ENCODE results near the gene MAP3K5.
"Not testable (repeated sequence)": the region's sequence is repeated elsewhere in the genome, so short reads cannot be mapped to it uniquely, and the experiment has no call there.

Gene MAP3K5

DNA sequence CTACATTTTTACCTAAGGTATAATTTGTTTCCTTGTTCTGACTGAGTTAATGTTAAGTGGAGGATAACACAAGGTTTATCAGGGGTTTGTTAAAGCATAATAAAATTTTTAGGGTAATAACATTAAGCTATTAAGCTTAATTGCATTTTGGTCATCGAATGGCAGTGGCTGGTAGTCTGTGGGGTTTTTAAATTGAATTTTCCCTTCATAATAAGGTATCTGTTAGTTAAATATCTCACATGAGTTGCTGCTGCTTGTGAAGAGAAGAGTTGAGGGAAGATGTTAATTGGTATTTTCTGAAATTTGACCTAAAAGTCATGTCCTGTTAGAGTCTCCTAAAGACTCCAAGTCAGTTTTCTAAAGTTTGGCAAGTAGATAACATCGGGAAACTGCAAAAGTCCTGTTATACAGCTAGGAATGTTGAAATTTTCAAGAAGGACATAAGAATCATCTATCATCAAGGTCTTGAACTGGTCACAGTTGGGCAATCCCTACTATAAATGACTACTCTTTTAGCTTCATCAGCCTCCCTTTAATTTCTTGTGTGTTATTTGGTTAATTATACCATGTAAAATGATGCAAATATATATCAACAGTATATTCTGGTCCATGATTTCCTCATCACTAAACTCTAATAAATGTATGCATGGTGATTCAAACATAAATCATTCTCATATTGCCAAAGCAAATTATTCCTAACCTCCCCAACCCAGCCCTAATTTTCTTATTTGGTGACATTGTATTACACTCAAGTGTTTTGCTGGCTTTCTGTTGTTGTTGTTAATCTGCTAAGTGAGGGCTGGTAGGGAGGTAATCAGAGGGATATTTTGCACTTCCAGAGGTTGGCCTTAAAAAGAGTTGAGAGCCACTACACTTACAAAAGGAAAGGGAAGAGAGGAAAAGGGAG is 64.0 kb downstream of the MAP3K5 start:
- in situ Hi-C loops (cut with MboI; ENCODE audit: low sequenced_read_pairs) = no loop called here

GRCh38 chr6:136726837-136727557 is 65.3 kb downstream of the MAP3K5 start:
- in situ Hi-C loops (cut with MboI; ENCODE audit: low sequenced_read_pairs) = no loop called here

DNA sequence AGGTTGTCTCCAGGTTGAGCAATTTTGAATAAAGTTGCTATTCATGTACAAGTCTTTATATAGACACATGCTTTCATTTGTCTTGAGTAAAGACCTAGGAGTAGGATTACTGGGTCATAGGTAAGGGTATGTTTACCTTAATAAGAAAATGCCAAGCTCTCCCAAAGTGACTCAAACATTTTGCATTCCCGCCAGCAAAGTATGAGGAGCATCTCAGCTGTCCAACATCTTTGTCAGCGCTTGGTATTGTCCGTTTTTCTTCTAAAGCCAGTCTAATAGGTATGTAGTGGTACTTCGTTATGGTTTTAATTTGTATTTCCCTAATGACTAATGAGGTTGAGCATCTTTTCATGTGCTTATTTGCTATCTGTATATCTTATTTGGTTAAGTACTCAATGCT is 67.2 kb downstream of the MAP3K5 start:
- in situ Hi-C loops (cut with MboI; ENCODE audit: low sequenced_read_pairs) = no loop called here

- in situ Hi-C loops (cut with MboI; ENCODE audit: low sequenced_read_pairs) = no loop called here
Observed at GRCh38 chr6:136723780-136724179, 68.5 kb downstream of the MAP3K5 start.

GRCh38 chr6:136721467-136721866 is 70.8 kb downstream of the MAP3K5 start:
- in situ Hi-C loops (cut with MboI; ENCODE audit: low sequenced_read_pairs) = no loop called here

DNA sequence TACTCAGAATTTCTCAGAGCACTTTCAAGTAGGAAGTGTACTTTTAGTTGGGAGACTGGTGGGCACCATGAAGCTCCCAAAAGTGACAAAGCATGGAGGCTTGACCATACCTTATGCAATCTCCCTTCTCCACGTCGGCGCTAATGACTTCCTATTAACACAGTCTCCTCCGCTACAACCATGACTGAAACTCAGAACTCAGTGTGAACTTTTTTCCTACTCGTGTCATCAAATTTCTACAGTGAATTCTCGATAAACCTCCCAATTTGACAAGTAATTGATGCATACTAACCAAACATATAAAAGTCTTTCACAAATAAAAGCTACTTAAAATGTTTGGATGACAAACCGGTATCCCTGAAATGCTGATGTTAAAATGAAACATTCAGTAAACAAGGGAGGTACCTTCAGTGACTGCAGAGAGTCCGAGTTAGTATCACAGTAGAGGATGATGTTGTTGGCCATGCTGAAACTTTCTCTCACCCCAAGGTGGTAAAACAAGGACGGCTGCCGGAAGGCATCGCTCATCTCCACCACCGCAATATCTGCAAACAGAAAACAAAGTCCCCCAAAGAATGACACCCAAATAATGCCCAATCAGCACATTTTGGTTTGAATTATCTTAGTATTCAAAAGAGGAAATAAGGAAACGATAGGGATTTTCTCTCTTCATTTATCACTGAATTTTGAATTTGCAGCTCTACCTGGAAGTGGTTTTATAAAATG is 72.1 kb downstream of the MAP3K5 start:
- in situ Hi-C loops (cut with MboI; ENCODE audit: low sequenced_read_pairs) = no loop called here

GRCh38 chr6:136719280-136720044 is 72.8 kb downstream of the MAP3K5 start:
- in situ Hi-C loops (cut with MboI; ENCODE audit: low sequenced_read_pairs) = no loop called here

DNA sequence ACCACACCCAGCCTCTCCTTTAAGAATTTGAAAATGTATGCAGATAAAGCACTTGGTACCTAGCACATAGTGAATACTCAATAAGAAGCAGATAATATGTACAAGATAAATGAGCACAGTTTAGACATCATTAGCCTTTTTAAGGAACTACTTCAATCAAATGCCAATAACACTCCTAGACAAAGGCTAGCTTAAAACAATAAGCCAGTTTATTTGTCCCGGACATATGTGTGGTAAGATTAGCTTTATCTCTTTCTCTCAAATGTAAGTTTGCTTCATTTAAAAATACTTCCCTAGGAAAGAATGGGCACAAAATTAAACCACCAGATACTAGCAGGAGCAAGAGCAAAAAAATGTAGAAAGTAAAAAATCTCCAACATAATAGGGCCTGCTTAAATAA is 73.8 kb downstream of the MAP3K5 start:
- in situ Hi-C loops (cut with MboI; ENCODE audit: low sequenced_read_pairs) = no loop called here

DNA sequence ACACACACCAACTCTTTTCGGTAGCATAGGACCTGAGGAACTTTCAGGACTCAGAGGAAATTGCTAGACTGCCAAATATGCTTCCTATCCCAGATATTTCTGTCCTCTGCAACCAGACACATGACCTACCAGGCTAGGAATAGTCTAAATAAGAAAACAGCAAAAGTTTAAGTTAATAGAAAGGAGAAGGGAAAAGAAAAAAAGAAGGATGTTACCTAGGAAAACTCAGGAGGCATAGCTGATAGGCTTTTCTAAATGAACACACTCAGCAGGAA is 74.6 kb downstream of the MAP3K5 start:
- in situ Hi-C loops (cut with MboI; ENCODE audit: low sequenced_read_pairs) = no loop called here

DNA sequence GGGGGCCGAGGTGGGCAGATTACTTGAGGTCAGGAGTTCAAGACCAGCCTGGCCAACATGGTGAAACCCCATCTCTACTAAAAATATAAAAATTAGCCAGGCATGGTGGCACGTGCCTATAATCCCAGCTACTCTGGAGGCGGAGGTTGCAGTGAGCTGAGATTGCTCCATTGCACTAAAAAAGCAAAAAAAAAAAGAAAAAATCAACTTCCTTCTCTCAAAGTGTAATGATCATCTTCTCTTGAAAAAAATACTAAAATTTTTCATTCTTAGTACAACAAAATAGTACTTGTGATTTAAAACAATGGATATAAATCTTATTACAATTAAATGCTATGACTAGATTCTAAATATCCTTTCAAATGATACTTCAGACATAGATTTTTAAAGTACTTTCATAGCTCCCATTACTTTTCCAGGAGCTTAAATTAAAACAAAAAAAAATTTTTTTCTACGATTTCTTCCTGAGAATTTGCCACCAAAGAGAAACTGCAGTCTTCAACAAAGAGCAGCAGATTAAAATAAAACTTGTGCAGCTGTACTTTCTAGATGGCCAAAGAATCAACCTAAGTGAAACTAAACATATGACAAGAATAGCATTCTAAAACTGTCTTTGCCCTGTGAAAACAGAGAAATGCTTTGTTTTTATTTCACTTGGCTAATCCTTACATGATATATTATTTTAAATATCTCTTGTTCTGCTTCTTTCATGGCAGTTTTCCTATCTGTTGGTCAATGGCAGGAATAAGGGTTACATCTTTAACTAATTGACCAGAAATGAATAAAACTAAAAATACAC is 75.2 kb downstream of the MAP3K5 start:
- in situ Hi-C loops (cut with MboI; ENCODE audit: low sequenced_read_pairs) = no loop called here

GRCh38 chr6:136712642-136713041 is 79.6 kb downstream of the MAP3K5 start:
- in situ Hi-C loops (cut with MboI; ENCODE audit: low sequenced_read_pairs) = not testable (repeated sequence)

DNA sequence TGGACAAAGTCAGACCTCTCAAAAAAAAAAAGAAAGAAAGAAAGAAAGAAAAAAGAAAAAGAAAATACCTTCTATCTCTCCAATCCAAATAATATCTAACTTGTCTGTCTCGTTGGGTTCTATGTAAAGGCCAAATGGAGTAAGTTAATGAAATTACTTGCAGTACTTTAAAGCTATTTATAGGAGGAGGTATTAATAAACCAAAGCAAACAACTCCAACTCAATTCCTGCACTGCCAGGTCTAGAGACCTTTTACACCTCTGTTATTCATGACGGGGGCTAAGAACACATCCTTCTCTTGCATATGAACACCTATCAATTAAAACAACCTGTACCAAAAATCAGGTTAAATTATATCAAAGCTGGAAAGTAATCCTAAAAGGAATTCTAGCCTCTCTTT is 80.6 kb downstream of the MAP3K5 start:
- in situ Hi-C loops (cut with MboI; ENCODE audit: low sequenced_read_pairs) = no loop called here

DNA sequence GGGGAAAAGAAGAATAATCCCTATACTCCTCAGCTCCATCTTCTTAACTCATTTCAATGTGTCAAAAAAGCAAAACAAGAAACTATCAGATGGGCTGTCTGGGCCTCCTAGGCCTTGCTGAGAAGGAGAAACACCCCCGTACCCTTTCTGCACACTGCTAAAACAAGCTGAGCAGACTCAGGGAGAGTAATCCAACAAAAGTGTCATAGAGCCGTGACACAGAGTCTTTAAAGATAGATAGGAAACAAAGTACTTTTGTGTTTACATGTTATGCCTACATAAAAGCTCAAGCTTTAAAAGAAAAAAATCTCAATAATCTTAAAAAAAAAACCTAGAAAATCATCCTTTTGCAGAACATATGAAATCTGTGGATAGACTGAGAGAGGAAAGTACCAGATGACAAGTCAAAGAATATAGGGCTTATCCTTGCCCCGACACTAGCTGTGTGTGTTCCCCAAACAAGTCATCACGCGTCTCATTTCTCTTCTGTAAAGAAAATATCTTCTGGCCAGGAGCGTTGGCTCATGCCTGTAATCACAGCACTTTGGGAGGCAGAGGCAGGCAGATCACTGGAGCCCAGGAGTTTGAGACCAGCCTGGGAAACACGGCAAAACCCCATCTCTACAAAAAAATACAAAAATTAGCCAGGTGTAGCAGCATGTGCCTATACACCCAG is 81.3 kb downstream of the MAP3K5 start:
- in situ Hi-C loops (cut with MboI; ENCODE audit: low sequenced_read_pairs) = no loop called here

DNA sequence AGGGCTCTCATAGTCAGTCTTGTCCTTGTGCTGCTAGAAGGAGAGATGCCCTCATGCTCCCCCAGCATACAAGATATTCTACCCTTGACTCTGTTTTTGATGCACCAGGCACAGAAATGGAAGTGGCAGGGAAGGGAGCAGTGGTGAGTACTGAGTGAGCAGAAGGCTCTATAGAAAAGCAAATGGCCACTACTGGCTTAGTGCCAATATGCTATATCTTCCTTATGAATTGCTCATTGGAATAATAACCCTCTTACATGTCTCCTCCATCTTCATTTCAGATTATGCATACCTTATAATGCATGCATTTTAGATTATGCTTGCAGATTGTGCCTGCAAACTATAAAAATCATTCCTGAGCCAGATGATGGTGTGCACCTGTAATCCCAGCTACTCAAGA is 82.8 kb downstream of the MAP3K5 start:
- in situ Hi-C loops (cut with MboI; ENCODE audit: low sequenced_read_pairs) = no loop called here

- in situ Hi-C loops (cut with MboI; ENCODE audit: low sequenced_read_pairs) = no loop called here
Observed at GRCh38 chr6:136706430-136706829, 85.8 kb downstream of the MAP3K5 start.

- in situ Hi-C loops (cut with MboI; ENCODE audit: low sequenced_read_pairs) = no loop called here
Observed at GRCh38 chr6:136703331-136703865, 88.9 kb downstream of the MAP3K5 start.

DNA sequence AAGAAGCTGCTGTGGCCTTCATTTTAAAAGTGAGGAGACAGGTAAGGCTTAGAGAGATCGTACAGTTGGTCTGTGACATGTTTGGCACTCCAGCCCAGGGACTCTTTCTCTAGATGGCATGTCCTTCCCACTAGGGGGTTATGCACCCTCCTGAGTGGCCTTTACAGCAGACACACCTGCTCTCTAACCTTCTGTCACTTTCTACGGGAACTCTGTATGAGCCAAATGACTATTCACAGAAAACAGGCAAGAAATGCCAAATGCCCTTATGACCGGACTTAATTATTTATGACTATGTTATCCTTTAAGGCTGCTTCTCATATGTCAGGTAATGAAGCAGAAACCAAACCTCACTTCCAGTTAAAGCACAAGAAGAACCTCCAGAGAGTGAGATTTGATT is 91.2 kb downstream of the MAP3K5 start:
- in situ Hi-C loops (cut with MboI; ENCODE audit: low sequenced_read_pairs) = no loop called here

DNA sequence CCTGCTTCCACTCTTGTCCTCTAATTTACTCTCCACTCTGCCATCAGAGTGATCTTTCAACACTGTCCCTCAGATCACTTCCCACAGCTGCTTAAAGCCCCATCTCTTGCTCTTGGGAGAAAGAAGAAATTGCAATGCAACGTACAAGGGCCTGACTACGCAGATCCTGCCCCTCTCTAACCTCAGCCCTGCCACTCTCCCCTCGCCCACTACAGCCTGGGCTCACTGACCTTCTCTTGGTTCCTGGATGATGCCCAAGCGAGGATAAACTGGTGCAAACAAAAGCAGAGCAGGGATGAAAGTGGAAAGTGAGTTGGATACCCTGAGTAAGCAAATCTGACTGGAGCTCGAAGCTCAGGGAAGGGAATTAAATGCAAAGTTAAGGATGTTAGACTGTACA is 92.9 kb downstream of the MAP3K5 start:
- in situ Hi-C loops (cut with MboI; ENCODE audit: low sequenced_read_pairs) = no loop called here

DNA sequence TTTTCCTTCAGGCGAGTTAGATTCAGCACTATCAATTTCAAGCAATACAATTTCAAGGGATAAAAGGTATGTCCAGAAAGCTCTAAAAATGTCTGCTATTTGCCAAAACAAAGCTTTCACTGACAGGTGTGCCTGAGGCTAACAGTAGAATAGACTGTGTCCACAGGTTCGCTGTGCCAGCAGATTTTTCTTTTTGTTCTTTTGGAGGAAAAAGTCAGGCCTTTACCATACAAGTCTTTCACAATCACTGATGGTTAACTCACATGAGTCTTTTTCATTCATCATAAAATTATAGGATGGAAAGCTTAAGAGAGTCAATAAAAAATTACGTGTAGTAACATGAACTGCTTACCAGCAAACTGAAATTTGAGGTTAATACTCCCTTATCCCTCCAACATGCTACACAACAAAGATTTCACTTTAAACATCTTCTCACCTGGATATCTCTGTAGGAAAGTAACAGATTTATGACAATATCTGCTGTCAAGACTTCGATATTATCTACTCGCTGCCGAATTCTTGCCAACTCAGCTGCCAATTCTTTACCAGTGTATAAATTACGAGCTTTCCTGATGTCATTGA is 95.4 kb downstream of the MAP3K5 start:
- in situ Hi-C loops (cut with MboI; ENCODE audit: low sequenced_read_pairs) = no loop called here
